ENCODE results near the gene ANKMY1.

DNA sequence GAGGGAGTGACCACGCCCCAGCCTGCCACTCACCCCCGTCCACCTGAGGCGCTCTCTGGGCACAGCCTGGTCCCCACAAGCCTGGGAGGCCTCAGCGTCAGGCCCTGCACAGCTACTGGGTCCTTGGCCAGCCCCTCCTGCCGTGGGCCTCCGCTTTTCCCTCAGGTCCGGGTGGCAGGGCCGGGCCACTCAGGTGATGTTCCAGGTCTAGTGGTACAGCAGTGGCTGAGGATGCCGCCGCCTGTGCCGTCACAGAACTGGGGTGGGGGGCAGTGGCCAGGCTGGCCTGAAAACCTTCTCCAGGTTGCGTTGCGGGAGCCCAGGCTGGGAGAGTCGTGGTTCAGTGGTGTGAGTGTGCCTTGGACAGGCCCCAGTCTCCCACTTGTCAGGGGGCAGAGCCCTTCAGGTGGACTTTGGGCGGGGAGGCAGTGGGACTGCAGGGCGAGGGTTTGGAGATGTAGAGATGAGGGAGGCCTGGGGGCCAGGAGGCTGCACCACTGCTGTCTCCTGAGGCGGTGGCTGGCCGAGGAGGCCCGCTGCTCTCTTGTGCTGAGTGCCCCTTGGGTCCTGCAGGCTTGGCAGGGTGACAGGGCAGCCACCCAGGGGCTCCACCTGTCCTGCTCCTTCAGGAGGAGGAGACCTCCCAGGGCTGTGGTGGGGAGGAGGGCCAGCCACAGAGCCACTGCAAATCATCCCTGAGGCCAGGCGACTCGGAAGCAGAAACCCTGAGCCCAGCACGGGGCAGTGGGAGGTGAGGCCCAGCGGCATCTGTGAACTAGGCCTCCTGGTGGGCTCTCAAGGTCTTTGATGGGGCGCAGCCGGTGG, 114.7 kb downstream of the ANKMY1 start:
- TF ChIP-seq EZH2 (IDR thresholded peaks at IDR 0.05; ENCODE audit: insufficient read depth, poor library complexity, severe bottlenecking) (no peak), EZH2phosphoT487 (IDR thresholded peaks at IDR 0.05; ENCODE audit: insufficient read depth, low read depth) (no peak)
